ENCODE data around the gene MMD2. TPM values are rescaled to one million over a fixed set of nuclear protein-coding genes. Genes with fewer than 3 reads are reported as not detected.

Gene MMD2
- total and polyA plus RNA-seq, 2 donors (not counting 3 experiments of a cell fraction or from before 2014, with no cell fraction given): not detected

- no peak overlapping the region for H3K4me2 ChIP-seq (ENCODE audit: insufficient read depth, low read length)
- BruUV-seq (replicated peaks): no TSS peak
- TF ChIP-seq, protein P1, sequence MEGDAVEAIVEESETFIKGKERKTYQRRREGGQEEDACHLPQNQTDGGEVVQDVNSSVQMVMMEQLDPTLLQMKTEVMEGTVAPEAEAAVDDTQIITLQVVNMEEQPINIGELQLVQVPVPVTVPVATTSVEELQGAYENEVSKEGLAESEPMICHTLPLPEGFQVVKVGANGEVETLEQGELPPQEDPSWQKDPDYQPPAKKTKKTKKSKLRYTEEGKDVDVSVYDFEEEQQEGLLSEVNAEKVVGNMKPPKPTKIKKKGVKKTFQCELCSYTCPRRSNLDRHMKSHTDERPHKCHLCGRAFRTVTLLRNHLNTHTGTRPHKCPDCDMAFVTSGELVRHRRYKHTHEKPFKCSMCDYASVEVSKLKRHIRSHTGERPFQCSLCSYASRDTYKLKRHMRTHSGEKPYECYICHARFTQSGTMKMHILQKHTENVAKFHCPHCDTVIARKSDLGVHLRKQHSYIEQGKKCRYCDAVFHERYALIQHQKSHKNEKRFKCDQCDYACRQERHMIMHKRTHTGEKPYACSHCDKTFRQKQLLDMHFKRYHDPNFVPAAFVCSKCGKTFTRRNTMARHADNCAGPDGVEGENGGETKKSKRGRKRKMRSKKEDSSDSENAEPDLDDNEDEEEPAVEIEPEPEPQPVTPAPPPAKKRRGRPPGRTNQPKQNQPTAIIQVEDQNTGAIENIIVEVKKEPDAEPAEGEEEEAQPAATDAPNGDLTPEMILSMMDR (IDR thresholded peaks at IDR 0.05; ENCODE audit: extremely low read depth in 1 of 2, insufficient read depth in 1 of 2, low read depth in 1 of 2, low read length in 2 of 2): no peak
- no peak for TF ChIP-seq GATA2 (IDR thresholded peaks at IDR 0.05; ENCODE audit: insufficient read depth, insufficient read length, low read depth, low read length)
- no peak for TF ChIP-seq POLR2A (IDR thresholded peaks at IDR 0.05; ENCODE audit: low read depth, low read length)
- no peak for TF ChIP-seq JUN (IDR thresholded peaks at IDR 0.05; ENCODE audit: borderline replicate concordance, insufficient read depth, insufficient read length, low read depth)
- TF ChIP-seq EZH2 (IDR thresholded peaks at IDR 0.05; ENCODE audit: borderline replicate concordance, low read depth, low read length, severe bottlenecking): no peak
- no peak for TF ChIP-seq MAX (IDR thresholded peaks at IDR 0.05; ENCODE audit: insufficient read depth, insufficient read length)
- no peak for TF ChIP-seq MYC (IDR thresholded peaks at IDR 0.05; ENCODE audit: low read depth, low read length)
- no peak for TF ChIP-seq FOS (IDR thresholded peaks at IDR 0.05; ENCODE audit: borderline replicate concordance, insufficient read depth, low read length)
- no peak for TF ChIP-seq POLR2AphosphoS5 (IDR thresholded peaks at IDR 0.05; ENCODE audit: insufficient read depth, low read depth, low read length)
- no peak overlapping the region for H2AFZ ChIP-seq (ENCODE audit: low read depth, low read length)
- no peaks in the 10 kb centered on the region for H3K36me3 ChIP-seq (ENCODE audit: control insufficient read depth in 2 of 2, extremely low read depth in 1 of 2, insufficient read depth in 2 of 2, low read length in 2 of 2)
- FAIRE-seq (no peak), DNase-seq (ENCODE audit: low read depth, low spot score) (no peak)
- H3K9me3 ChIP-seq (replicated peaks; ENCODE audit: control insufficient read depth, insufficient read depth, low read length): no peaks in the 10 kb centered on the region
- ChIA-PET POLR2A (no interaction called here), CTCF (no interaction called here)
- no peak overlapping the region for H3K9ac ChIP-seq (replicated peaks; ENCODE audit: extremely low read depth, insufficient read depth, low read length)
- H4K20me1 ChIP-seq (replicated peaks; ENCODE audit: control insufficient read depth, extremely low read depth, insufficient read depth, low read length): no peaks in the 10 kb centered on the region
- H3K27me3 ChIP-seq (ENCODE audit: control insufficient read depth in 2 of 2, insufficient read depth in 2 of 2, low read length in 2 of 2): no peaks in the 10 kb centered on the region
- H3K4me1 ChIP-seq (ENCODE audit: control insufficient read depth, extremely low read depth, insufficient read depth, low read length): no peaks in the 10 kb centered on the region
- no peaks in the 10 kb centered on the region for H3K79me2 ChIP-seq (ENCODE audit: control insufficient read depth, insufficient read depth, low read length)
- intact Hi-C loops (cut with micrococcal nuclease) (no loop called here), dilution Hi-C loops (cut with MboI; ENCODE audit: extremely low pct_ligation_motif_present, low sequenced_read_pairs) (no loop called here)
- H3K27ac ChIP-seq (ENCODE audit: insufficient read depth, low read depth, low read length): no peak overlapping the region
- no peaks in the 10 kb centered on the region for H3K9me1 ChIP-seq (replicated peaks; ENCODE audit: control insufficient read depth, extremely low read depth, insufficient read depth, low read length)
- no peak overlapping the region for H3K4me3 ChIP-seq (replicated peaks in 1 of 3; ENCODE audit: insufficient read depth in 1 of 3, low read depth in 1 of 3, low read length in 3 of 3)
Observed at GRCh38 chr7:4871930-4872675, 86.9 kb downstream of the MMD2 start.
